Stimulated activated CD8-positive, alpha-beta memory T cell treated with anti-CD3 and anti-CD28 coated beads, Interleukin-4, amount 100 ng/mL, for 48 hours (primary cell): ENCODE measurements around the gene DARS2.
"Not testable (repeated sequence)": the region's sequence is repeated elsewhere in the genome, so short reads cannot be mapped to it uniquely, and the experiment has no call there.

Experiments used
- DNase-seq: peaks from one replicate; pipeline ENCODE4 v3.0.0-alpha.2; 2020

Gene DARS2

GRCh38 chr1:173824315-173825081, at the start of gene DARS2, which contains the start of gene CENPL:
Gene DARS2, plus strand, starts transcription at chr1:173824673. Its CDS starts 557 bp downstream, at chr1:173825230.
Gene CENPL, minus strand, starts transcription at chr1:173824883. Its CDS starts 13,584 bp downstream, at chr1:173811299.
- peak; percentile 91 for DNase-seq

- DNase-seq, result no peak
These were observed 48.8 kb upstream of the DARS2 start for GRCh38 chr1:173775578-173776226.

- no peak for DNase-seq
These were observed 44.5 kb upstream of the DARS2 start for GRCh38 chr1:173779936-173780335.

GRCh38 chr1:173784997-173785396, 39.5 kb upstream of the DARS2 start:
- no peak for DNase-seq

GRCh38 chr1:173789841-173790240, 34.6 kb upstream of the DARS2 start:
- DNase-seq, result no peak

GRCh38 chr1:173798078-173798477, 26.4 kb upstream of the DARS2 start:
- DNase-seq, result no peak

- DNase-seq, result not testable (repeated sequence)
These were observed 24.5 kb upstream of the DARS2 start for GRCh38 chr1:173799995-173800394.

GRCh38 chr1:173802961-173803360, 21.5 kb upstream of the DARS2 start:
- no peak for DNase-seq

GRCh38 chr1:173813654-173814053, 10.8 kb upstream of the DARS2 start:
- not testable (repeated sequence) for DNase-seq

- no peak for DNase-seq
These were observed 6.0 kb upstream of the DARS2 start for GRCh38 chr1:173818459-173818858.

GRCh38 chr1:173821680-173822079, 2.8 kb upstream of the DARS2 start:
- DNase-seq, result no peak

- DNase-seq, result no peak
These were observed 625 bp upstream of the DARS2 start for GRCh38 chr1:173823781-173824314.

- DNase-seq, result no peak
These were observed 3.1 kb downstream of the DARS2 start for GRCh38 chr1:173827611-173828010.

- DNase-seq, result no peak
These were observed 8.3 kb downstream of the DARS2 start for GRCh38 chr1:173832748-173833147.

- no peak for DNase-seq
These were observed 27.6 kb downstream of the DARS2 start for GRCh38 chr1:173852105-173852504.

- DNase-seq, result no peak
These were observed 28.6 kb downstream of the DARS2 start for GRCh38 chr1:173853074-173853473.

- no peak for DNase-seq
These were observed 31.5 kb downstream of the DARS2 start for GRCh38 chr1:173856014-173856413.

- DNase-seq, result no peak
These were observed 32.4 kb downstream of the DARS2 start for GRCh38 chr1:173856903-173857302.

- DNase-seq, result no peak
These were observed 33.0 kb downstream of the DARS2 start for GRCh38 chr1:173857363-173857917.

GRCh38 chr1:173859547-173859946, 35.1 kb downstream of the DARS2 start:
- DNase-seq, result not testable (repeated sequence)

- no peak for DNase-seq
These were observed 35.6 kb downstream of the DARS2 start for GRCh38 chr1:173860065-173860464.

- peak; percentile 69 for DNase-seq
These were observed 37.3 kb downstream of the DARS2 start for GRCh38 chr1:173861731-173862145.

GRCh38 chr1:173862146-173862768, 37.8 kb downstream of the DARS2 start:
- peak; percentile 68 for DNase-seq
